Measurements from ENCODE around the gene USP3.

The USP3 gene

GRCh38 chr15:63640146-63640545, 135.8 kb downstream of the USP3 start:
- TF ChIP-seq, protein P1, sequence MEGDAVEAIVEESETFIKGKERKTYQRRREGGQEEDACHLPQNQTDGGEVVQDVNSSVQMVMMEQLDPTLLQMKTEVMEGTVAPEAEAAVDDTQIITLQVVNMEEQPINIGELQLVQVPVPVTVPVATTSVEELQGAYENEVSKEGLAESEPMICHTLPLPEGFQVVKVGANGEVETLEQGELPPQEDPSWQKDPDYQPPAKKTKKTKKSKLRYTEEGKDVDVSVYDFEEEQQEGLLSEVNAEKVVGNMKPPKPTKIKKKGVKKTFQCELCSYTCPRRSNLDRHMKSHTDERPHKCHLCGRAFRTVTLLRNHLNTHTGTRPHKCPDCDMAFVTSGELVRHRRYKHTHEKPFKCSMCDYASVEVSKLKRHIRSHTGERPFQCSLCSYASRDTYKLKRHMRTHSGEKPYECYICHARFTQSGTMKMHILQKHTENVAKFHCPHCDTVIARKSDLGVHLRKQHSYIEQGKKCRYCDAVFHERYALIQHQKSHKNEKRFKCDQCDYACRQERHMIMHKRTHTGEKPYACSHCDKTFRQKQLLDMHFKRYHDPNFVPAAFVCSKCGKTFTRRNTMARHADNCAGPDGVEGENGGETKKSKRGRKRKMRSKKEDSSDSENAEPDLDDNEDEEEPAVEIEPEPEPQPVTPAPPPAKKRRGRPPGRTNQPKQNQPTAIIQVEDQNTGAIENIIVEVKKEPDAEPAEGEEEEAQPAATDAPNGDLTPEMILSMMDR (IDR thresholded peaks at IDR 0.05; ENCODE audit: insufficient read depth, low read length, poor library complexity, severe bottlenecking), result no peak
- Histone ChIP-seq H3K4me3 (replicated peaks; ENCODE audit: low read depth, low read length) (no peak overlapping the region), H3K27me3 (replicated peaks; ENCODE audit: control insufficient read depth, insufficient read depth, low read length) (no peaks in the 10 kb centered on the region), H3K36me3 (ENCODE audit: control insufficient read depth, insufficient read depth, low read length) (peaks cover 17% of the 10 kb centered on the region)
- no peak for DNase-seq (ENCODE audit: extremely low read depth, insufficient read length)

Data from GM06990 (cell line).